Prostate gland (tissue), 2 donors: ENCODE results near the gene ARHGAP27. TPM values are rescaled to one million over a fixed set of nuclear protein-coding genes. Genes with fewer than 3 reads are reported as not detected.
A peak's percentile ranks its signal among the peaks of the same experiment; 100 is the strongest.

ENCODE experiments used
- DNase-seq: peaks from one replicate; pipeline ENCODE4 v3.0.0-alpha.2; 2019; ENCODE audit warnings: low spot score
- H3K27ac ChIP-seq, 2 donors: fragments of 200-600 bp; sonication (generic); 2 replicates each; pipeline ENCODE4 v1.5.1; 2017 to 2019
- H3K27me3 ChIP-seq: fragments of 200-600 bp; sonication (generic); replicated peaks from 2 replicates; pipeline ENCODE4 v1.5.1; 2019; ENCODE audit not compliant: insufficient read depth
- H3K36me3 ChIP-seq, 2 donors: fragments of 200-600 bp; sonication (generic); 1 replicate in 1 of 2; 2 replicates in 1 of 2; pipeline versions ENCODE4 v1.5.1 to v1.8.1; 2017 to 2019
- H3K4me1 ChIP-seq: fragments of 200-600 bp; sonication (generic); replicated peaks from 2 replicates; pipeline ENCODE4 v1.5.1; 2019
- H3K4me3 ChIP-seq, 2 donors: fragments of 200-600 bp; sonication (generic); 2 replicates each; pipeline ENCODE4 v1.5.1; 2017 to 2019
- H3K9me3 ChIP-seq: fragments of 200-600 bp; sonication (generic); 2 replicates; pipeline ENCODE4 v1.5.1; 2017
- CTCF ChIP-seq, 4 experiments: fragments of 200-600 bp in 2 of 4; fragments of 450-650 bp in 2 of 4; sonication (generic) in 2 of 4; IDR thresholded peaks; 1 replicate in 3 of 4; 2 replicates in 1 of 4; pipeline ENCODE4 v1.5.1; 2016 to 2019; ENCODE audit warnings: antibody characterized with exemption in 4 of 4, mild to moderate bottlenecking in 2 of 4, moderate library complexity in 2 of 4
- POLR2A ChIP-seq: fragments of 450-650 bp; IDR thresholded peaks from one replicate; pipeline ENCODE4 v1.6.1; 2016; ENCODE audit warnings: antibody characterized with exemption, mild to moderate bottlenecking
- POLR2AphosphoS5 ChIP-seq: sonication (generic); formaldehyde crosslinking; IDR thresholded peaks from one replicate; pipeline ENCODE4 v1.6.1; 2017; ENCODE audit warnings: antibody characterized with exemption
- WGBS: methylation state at CpG from one replicate; pipeline ENCODE4 v1.1.5; 2018; 5-methylcytosine and 5-hydroxymethylcytosine counted together
- intact Hi-C: fragments of 100-400 bp; cut with DNase I; formaldehyde crosslinking; loops from one replicate; pipeline ENCODE4 v1.14.2; 2022
- total RNA-seq, 2 donors: library from RNA; depleted of rRNA; stranded (reverse); fragments of >200 nt; gene quantifications; one replicate each; pipeline ENCODE4 v1.1.0, GENCODE V29; 2016

The ARHGAP27 gene
- total RNA-seq, 2 donors from 2014 or later = 37.9 to 39.9 TPM

- Histone ChIP-seq H3K27me3 (no peaks in the 10 kb centered on the region), H3K4me3 (no peak overlapping the region), H3K27ac (no peak overlapping the region), H3K36me3 (no peaks in the 10 kb centered on the region), H3K9me3 (no peaks in the 10 kb centered on the region), H3K4me1 (no peaks in the 10 kb centered on the region)
- no peak for TF ChIP-seq CTCF (IDR thresholded peaks at IDR 0.05)
- TF ChIP-seq POLR2A = no peak
- TF ChIP-seq POLR2AphosphoS5 = no peak
- intact Hi-C loops = loop anchor here (1.0 to 2.0 kb wide), 2 partner anchors 106 to 165 kb away; no protein-coding TSS in a partner anchor
- WGBS = 55% methylated on average over 7 of the region's 7 CpGs
- no peak for DNase-seq
These were observed 48.5 kb downstream of the ARHGAP27 start for GRCh38 chr17:45384047-45384788.

GRCh38 chr17:45383003-45383402 is 49.7 kb downstream of the ARHGAP27 start:
- Histone ChIP-seq H3K36me3 (no peaks in the 10 kb centered on the region), H3K27me3 (no peaks in the 10 kb centered on the region), H3K4me3 (no peak overlapping the region), H3K27ac (no peak overlapping the region), H3K9me3 (no peaks in the 10 kb centered on the region), H3K4me1 (no peaks in the 10 kb centered on the region)
- DNase-seq = no peak
- TF ChIP-seq POLR2A (no peak), CTCF (IDR thresholded peaks at IDR 0.05) (no peak), POLR2AphosphoS5 (no peak)
- intact Hi-C loops = no loop called here
- WGBS = 82% methylated on average over 1 of the region's 1 CpG

- intact Hi-C loops = no loop called here
- Histone ChIP-seq H3K4me1 (no peaks in the 10 kb centered on the region), H3K9me3 (no peaks in the 10 kb centered on the region), H3K36me3 (no peaks in the 10 kb centered on the region), H3K4me3 (no peak overlapping the region), H3K27me3 (no peaks in the 10 kb centered on the region), H3K27ac (no peak overlapping the region)
- DNase-seq = no peak
- TF ChIP-seq POLR2A (no peak), POLR2AphosphoS5 (no peak), CTCF (IDR thresholded peaks at IDR 0.05) (no peak)
- 59% methylated on average over 3 of the region's 3 CpGs for WGBS
These were observed 50.4 kb downstream of the ARHGAP27 start for GRCh38 chr17:45382226-45382625.

- Histone ChIP-seq H3K27me3 (no peaks in the 10 kb centered on the region), H3K4me3 (no peak overlapping the region), H3K9me3 (no peaks in the 10 kb centered on the region), H3K27ac (no peak overlapping the region), H3K36me3 (no peaks in the 10 kb centered on the region), H3K4me1 (no peaks in the 10 kb centered on the region)
- TF ChIP-seq POLR2AphosphoS5 (peak; percentile 54), CTCF (IDR thresholded peaks at IDR 0.05) (no peak), POLR2A (no peak)
- WGBS = 42% methylated on average over 8 of the region's 8 CpGs
- no peak for DNase-seq
- intact Hi-C loops = no loop called here
These were observed 51.7 kb downstream of the ARHGAP27 start for GRCh38 chr17:45380991-45381390.
